Chondrocyte (in vitro differentiated cells): Measurements from ENCODE around the gene FURIN. TPM values are rescaled to one million over a fixed set of nuclear protein-coding genes. Genes with fewer than 3 reads are reported as not detected.

Experiments
- DNase-seq: peaks from one replicate; pipeline ENCODE4 v3.0.0; 2021; ENCODE audit warnings: mixed read lengths, low spot score
- H3K27ac Mint-ChIP-seq: one replicate; pipeline ENCODE4 v1.8.0; 2021; ENCODE audit warnings: mild to moderate bottlenecking, moderate library complexity, mixed read lengths; ENCODE audit not compliant: unreplicated experiment
- H3K27me3 Mint-ChIP-seq: 2 replicates; pipeline ENCODE4 v1.8.0; 2021; ENCODE audit warnings: low read depth, mixed read lengths
- H3K36me3 Mint-ChIP-seq: 2 replicates; pipeline ENCODE4 v1.8.0; 2021; ENCODE audit warnings: low read depth, mixed read lengths
- H3K4me1 Mint-ChIP-seq: 2 replicates; pipeline ENCODE4 v1.8.0; 2021; ENCODE audit warnings: low read depth, mild to moderate bottlenecking, mixed read lengths
- H3K4me3 Mint-ChIP-seq: one replicate; pipeline ENCODE4 v1.8.0; 2021; ENCODE audit warnings: mild to moderate bottlenecking, moderate library complexity, mixed read lengths; ENCODE audit not compliant: unreplicated experiment
- H3K9me3 Mint-ChIP-seq: 2 replicates; pipeline ENCODE4 v1.8.0; 2021; ENCODE audit warnings: low read depth, mixed read lengths
- total RNA-seq: library from RNA; stranded (reverse); gene quantifications from 3 replicates; pipeline ENCODE4 v1.2.1, GENCODE V29; 2021
- TF ChIP-seq, protein P1 (sequence below): fragments of 200-600 bp; sonication (generic); IDR thresholded peaks from 2 replicates; pipeline ENCODE4 v1.5.0; 2021; ENCODE audit warnings: antibody characterized with exemption, mild to moderate bottlenecking, moderate library complexity

FURIN gene
- total RNA-seq, 1 donor from 2014 or later, result 66.2 TPM

DNA sequence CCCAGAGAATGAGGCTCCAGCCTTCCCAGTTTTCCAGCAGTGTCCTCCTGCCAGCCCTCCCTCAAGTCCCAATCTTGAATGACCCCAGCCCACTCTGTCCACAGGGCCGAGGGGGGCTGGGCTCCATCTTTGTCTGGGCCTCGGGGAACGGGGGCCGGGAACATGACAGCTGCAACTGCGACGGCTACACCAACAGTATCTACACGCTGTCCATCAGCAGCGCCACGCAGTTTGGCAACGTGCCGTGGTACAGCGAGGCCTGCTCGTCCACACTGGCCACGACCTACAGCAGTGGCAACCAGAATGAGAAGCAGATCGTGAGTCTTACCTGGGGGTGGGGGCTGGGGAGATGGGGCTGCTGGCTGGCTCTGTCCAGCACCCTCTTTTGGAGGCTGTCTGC, 10.3 kb downstream of the FURIN start:
- peak; percentile 63 for DNase-seq
- Mint-ChIP-seq H3K4me3 (no peak overlapping the region), H3K27me3 (no peaks in the 10 kb centered on the region), H3K9me3 (no peaks in the 10 kb centered on the region), H3K4me1 (peaks cover 10% of the 10 kb centered on the region), H3K36me3 (peaks cover 23% of the 10 kb centered on the region), H3K27ac (no peak overlapping the region)
- TF ChIP-seq, protein P1, sequence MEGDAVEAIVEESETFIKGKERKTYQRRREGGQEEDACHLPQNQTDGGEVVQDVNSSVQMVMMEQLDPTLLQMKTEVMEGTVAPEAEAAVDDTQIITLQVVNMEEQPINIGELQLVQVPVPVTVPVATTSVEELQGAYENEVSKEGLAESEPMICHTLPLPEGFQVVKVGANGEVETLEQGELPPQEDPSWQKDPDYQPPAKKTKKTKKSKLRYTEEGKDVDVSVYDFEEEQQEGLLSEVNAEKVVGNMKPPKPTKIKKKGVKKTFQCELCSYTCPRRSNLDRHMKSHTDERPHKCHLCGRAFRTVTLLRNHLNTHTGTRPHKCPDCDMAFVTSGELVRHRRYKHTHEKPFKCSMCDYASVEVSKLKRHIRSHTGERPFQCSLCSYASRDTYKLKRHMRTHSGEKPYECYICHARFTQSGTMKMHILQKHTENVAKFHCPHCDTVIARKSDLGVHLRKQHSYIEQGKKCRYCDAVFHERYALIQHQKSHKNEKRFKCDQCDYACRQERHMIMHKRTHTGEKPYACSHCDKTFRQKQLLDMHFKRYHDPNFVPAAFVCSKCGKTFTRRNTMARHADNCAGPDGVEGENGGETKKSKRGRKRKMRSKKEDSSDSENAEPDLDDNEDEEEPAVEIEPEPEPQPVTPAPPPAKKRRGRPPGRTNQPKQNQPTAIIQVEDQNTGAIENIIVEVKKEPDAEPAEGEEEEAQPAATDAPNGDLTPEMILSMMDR, result no peak

DNA sequence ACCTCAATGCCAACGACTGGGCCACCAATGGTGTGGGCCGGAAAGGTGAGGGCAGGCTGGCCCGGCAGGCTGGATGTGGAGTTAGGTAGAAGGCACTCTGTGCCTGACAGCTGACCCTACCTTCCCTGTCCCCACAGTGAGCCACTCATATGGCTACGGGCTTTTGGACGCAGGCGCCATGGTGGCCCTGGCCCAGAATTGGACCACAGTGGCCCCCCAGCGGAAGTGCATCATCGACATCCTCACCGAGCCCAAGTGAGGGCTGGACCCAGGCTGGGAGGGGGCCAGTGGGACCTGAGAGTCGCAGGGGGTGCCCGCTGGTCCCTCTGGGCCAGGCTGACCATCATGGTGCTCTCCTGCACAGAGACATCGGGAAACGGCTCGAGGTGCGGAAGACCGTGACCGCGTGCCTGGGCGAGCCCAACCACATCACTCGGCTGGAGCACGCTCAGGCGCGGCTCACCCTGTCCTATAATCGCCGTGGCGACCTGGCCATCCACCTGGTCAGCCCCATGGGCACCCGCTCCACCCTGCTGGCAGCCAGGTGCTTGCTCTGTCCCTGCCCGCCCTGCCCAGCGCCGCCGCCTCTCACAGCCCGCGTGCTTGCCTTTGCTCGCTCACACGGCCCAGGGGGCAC, 11.5 kb downstream of the FURIN start:
- TF ChIP-seq, protein P1, result no peak
- DNase-seq, result peak; percentile 90
- Mint-ChIP-seq H3K9me3 (no peaks in the 10 kb centered on the region), H3K4me3 (no peak overlapping the region), H3K27ac (no peak overlapping the region), H3K36me3 (peaks cover 23% of the 10 kb centered on the region), H3K27me3 (no peaks in the 10 kb centered on the region), H3K4me1 (peaks cover 6% of the 10 kb centered on the region)

- H3K27me3 Mint-ChIP-seq, result no peaks in the 10 kb centered on the region
- H3K36me3 Mint-ChIP-seq, result peaks cover 23% of the 10 kb centered on the region
- H3K4me1 Mint-ChIP-seq, result peaks cover 9% of the 10 kb centered on the region
- no peaks in the 10 kb centered on the region for H3K9me3 Mint-ChIP-seq
- H3K4me3 Mint-ChIP-seq, result no peak overlapping the region
- H3K27ac Mint-ChIP-seq, result no peak overlapping the region
- peak; percentile 85 for DNase-seq
- TF ChIP-seq, protein P1, result no peak
These were observed 12.2 kb downstream of the FURIN start for GRCh38 chr15:90880381-90881145.

- Mint-ChIP-seq H3K27me3 (no peaks in the 10 kb centered on the region), H3K9me3 (no peaks in the 10 kb centered on the region), H3K4me1 (peaks cover 16% of the 10 kb centered on the region), H3K27ac (no peak overlapping the region), H3K4me3 (no peak overlapping the region), H3K36me3 (peaks cover 22% of the 10 kb centered on the region)
- DNase-seq, result peak; percentile 94
- TF ChIP-seq, protein P1, result no peak
These were observed 13.0 kb downstream of the FURIN start for GRCh38 chr15:90881181-90881977.
